Astrocyte (in vitro differentiated cells and primary cell): ENCODE results near the gene GOLGA6B. TPM values are rescaled to one million over a fixed set of nuclear protein-coding genes. Genes with fewer than 3 reads are reported as not detected.
"Not testable (repeated sequence)": the region's sequence is repeated elsewhere in the genome, so short reads cannot be mapped to it uniquely, and the experiment has no call there.

Source experiments
- DNase-seq: peaks from one replicate; pipeline ENCODE4 v3.0.0-alpha.2; 2010; ENCODE audit warnings: low read depth
- FAIRE-seq: peaks from 2 replicates; lab custom pipeline; 2011; peaks lifted over from hg19 to GRCh38; lab: Jason Lieb, UNC
- H2AFZ ChIP-seq: 2 replicates; pipeline ENCODE4 v1.6.0; 2012; ENCODE audit warnings: low read depth, low read length, inconsistent platforms
- H3K27ac ChIP-seq: 2 replicates; pipeline ENCODE4 v1.5.1; 2011; ENCODE audit warnings: low read depth, low read length, inconsistent platforms
- H3K27me3 ChIP-seq: 2 replicates; pipeline ENCODE4 v1.6.0; 2011; ENCODE audit warnings: low read length, inconsistent platforms; ENCODE audit not compliant: insufficient read depth
- H3K36me3 ChIP-seq: 2 replicates; pipeline ENCODE4 v1.5.1; 2011; ENCODE audit warnings: low read length, inconsistent platforms; ENCODE audit not compliant: insufficient read depth
- H3K4me1 ChIP-seq: 2 replicates; pipeline ENCODE4 v1.5.1; 2011; ENCODE audit warnings: low read length, inconsistent platforms; ENCODE audit not compliant: insufficient read depth
- H3K4me2 ChIP-seq: 2 replicates; pipeline ENCODE4 v1.6.0; 2012; ENCODE audit warnings: low read length, inconsistent platforms
- H3K4me3 ChIP-seq: 2 replicates; pipeline ENCODE4 v1.5.1; 2011; ENCODE audit warnings: low read depth, mild to moderate bottlenecking, low read length, inconsistent platforms; ENCODE audit not compliant: insufficient read depth
- H3K79me2 ChIP-seq: 2 replicates; pipeline ENCODE4 v1.6.0; 2012; ENCODE audit warnings: mild to moderate bottlenecking, low read length, inconsistent platforms; ENCODE audit not compliant: insufficient read depth
- H3K9ac ChIP-seq: 2 replicates; pipeline ENCODE4 v1.6.0; 2012; ENCODE audit warnings: mild to moderate bottlenecking, low read length, inconsistent platforms
- H3K9me3 ChIP-seq: 2 replicates; pipeline ENCODE4 v1.5.1; 2012; ENCODE audit warnings: low read depth, mild to moderate bottlenecking, low read length, inconsistent platforms; ENCODE audit not compliant: insufficient read depth
- H4K20me1 ChIP-seq: 2 replicates; pipeline ENCODE4 v1.6.0; 2012; ENCODE audit warnings: low read length, inconsistent platforms; ENCODE audit not compliant: insufficient read depth
- H3K27ac Mint-ChIP-seq: one replicate; pipeline ENCODE4 v1.8.0; 2021; ENCODE audit warnings: mild to moderate bottlenecking, mixed read lengths; ENCODE audit not compliant: unreplicated experiment
- H3K27me3 Mint-ChIP-seq: one replicate; pipeline ENCODE4 v1.8.0; 2021; ENCODE audit warnings: low read depth, mixed read lengths; ENCODE audit not compliant: unreplicated experiment
- H3K36me3 Mint-ChIP-seq: one replicate; pipeline ENCODE4 v1.8.0; 2021; ENCODE audit warnings: low read depth, mixed read lengths; ENCODE audit not compliant: unreplicated experiment
- H3K4me1 Mint-ChIP-seq: one replicate; pipeline ENCODE4 v1.8.0; 2021; ENCODE audit warnings: low read depth, mixed read lengths; ENCODE audit not compliant: unreplicated experiment
- H3K4me3 Mint-ChIP-seq: one replicate; pipeline ENCODE4 v1.8.0; 2021; ENCODE audit warnings: mild to moderate bottlenecking, moderate library complexity, mixed read lengths; ENCODE audit not compliant: unreplicated experiment
- H3K9me3 Mint-ChIP-seq: one replicate; pipeline ENCODE4 v1.8.0; 2021; ENCODE audit warnings: mild to moderate bottlenecking, mixed read lengths; ENCODE audit not compliant: unreplicated experiment
- total RNA-seq: library from RNA; stranded (reverse); gene quantifications from 2 replicates; pipeline ENCODE4 v1.2.1, GENCODE V29; 2021

The GOLGA6B gene
- total RNA-seq, 1 donor from 2014 or later: not detected

DNA sequence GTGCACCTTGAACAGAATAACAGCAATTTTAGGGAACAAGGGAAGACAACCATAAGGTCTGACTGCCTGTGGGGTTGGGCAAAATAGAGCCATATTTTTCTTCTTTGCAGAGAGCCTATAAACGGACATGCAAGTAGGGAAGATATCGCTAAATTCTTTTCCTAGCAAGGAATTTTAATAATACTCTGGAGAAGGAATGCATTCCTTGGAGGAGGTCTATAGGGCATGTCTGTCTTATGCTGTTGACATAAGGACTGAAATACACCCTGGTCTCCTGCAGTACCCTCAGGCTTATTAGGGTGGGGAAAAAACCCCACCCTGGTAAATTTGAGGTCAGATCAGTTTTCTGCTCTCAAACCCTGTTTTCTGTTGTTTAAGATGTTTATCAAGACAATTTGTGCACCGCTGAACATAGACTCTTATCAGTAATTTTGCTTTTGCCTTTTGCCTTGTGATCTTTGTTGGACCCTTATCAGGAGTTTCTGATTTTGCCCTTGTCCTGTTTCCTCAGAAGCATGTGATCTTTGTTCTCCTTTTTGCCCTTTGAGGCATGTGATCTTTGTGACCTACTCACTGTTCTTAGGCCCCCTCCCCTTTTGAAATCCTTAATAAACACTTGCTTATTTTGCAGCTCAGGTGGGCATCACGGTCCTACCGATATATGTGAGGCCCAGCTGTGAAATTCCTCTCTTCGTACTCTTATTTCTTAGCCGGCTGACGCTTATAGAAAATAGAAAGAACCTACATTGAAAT, 54.2 kb downstream of the GOLGA6B start:
- H3K4me3 Mint-ChIP-seq, H3K79me2 ChIP-seq, FAIRE-seq, H3K9me3 ChIP-seq, H3K4me3 ChIP-seq, H3K36me3 ChIP-seq, H3K27me3 Mint-ChIP-seq, H3K4me1 ChIP-seq, H3K36me3 Mint-ChIP-seq, H3K27ac ChIP-seq, DNase-seq, H3K4me2 ChIP-seq, H3K27me3 ChIP-seq, H3K9ac ChIP-seq, H2AFZ ChIP-seq, H3K27ac Mint-ChIP-seq, H3K9me3 Mint-ChIP-seq, H4K20me1 ChIP-seq: not testable (repeated sequence)
- H3K4me1 Mint-ChIP-seq: peaks cover 12% of the 10 kb centered on the region

Other genes with a start within 250 kb of the GOLGA6B start
- 199 and 212 TPM in 2 replicates for gene ARIH1, start 180.4 kb upstream of the GOLGA6B start, total RNA-seq
- not detected in 2 replicates for gene HIGD2B, start 31.5 kb downstream of the GOLGA6B start, total RNA-seq
- 16.9 and 17.7 TPM in 2 replicates for gene BBS4, start 31.5 kb downstream of the GOLGA6B start, total RNA-seq
- gene ADPGK, start 129.1 kb downstream of the GOLGA6B start, total RNA-seq: 67.3 and 72.1 TPM in 2 replicates